Esophagus squamous epithelium (tissue), 4 donors: Measurements from ENCODE around the gene TSHZ2.
"Not testable (repeated sequence)": the region's sequence is repeated elsewhere in the genome, so short reads cannot be mapped to it uniquely, and the experiment has no call there.

Source experiments
- POLR2A ChIP-seq, 4 donors: fragments of 450-650 bp; IDR thresholded peaks; one replicate each; pipeline ENCODE4 v1.6.1; 2017; ENCODE audit warnings: antibody characterized with exemption in 4 of 4, mild to moderate bottlenecking in 4 of 4, moderate library complexity in 3 of 4
- TF ChIP-seq, protein P1 (sequence below), 6 experiments: fragments of 450-650 bp in 4 of 6; fragments of 200-600 bp in 2 of 6; sonication (generic) in 2 of 6; IDR thresholded peaks; one replicate each; pipeline ENCODE4 v1.5.1; 2016 to 2019; ENCODE audit warnings: antibody characterized with exemption in 6 of 6, mild to moderate bottlenecking in 4 of 6, moderate library complexity in 4 of 6

DNA sequence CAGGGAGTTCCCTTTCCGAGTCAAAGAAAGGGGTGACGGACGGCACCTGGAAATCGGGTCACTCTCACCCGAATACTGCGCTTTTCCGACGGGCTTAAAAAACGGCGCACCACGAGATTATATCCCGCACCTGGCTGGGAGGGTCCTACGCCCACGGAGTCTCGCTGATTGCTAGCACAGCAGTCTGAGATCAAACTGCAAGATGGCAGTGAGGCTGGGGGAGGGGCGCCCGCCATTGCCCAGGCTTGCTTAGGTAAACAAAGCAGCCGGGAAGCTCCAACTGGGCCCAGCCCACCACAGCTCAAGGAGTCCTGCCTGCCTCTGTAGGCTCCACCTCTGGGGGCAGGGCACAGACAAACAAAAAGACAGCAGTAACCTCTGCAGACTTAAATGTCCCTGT is 500.7 kb downstream of the TSHZ2 start:
- TF ChIP-seq, protein P1, sequence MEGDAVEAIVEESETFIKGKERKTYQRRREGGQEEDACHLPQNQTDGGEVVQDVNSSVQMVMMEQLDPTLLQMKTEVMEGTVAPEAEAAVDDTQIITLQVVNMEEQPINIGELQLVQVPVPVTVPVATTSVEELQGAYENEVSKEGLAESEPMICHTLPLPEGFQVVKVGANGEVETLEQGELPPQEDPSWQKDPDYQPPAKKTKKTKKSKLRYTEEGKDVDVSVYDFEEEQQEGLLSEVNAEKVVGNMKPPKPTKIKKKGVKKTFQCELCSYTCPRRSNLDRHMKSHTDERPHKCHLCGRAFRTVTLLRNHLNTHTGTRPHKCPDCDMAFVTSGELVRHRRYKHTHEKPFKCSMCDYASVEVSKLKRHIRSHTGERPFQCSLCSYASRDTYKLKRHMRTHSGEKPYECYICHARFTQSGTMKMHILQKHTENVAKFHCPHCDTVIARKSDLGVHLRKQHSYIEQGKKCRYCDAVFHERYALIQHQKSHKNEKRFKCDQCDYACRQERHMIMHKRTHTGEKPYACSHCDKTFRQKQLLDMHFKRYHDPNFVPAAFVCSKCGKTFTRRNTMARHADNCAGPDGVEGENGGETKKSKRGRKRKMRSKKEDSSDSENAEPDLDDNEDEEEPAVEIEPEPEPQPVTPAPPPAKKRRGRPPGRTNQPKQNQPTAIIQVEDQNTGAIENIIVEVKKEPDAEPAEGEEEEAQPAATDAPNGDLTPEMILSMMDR (IDR thresholded peaks at IDR 0.05) = not testable (repeated sequence)
- not testable (repeated sequence) for TF ChIP-seq POLR2A (IDR thresholded peaks at IDR 0.05)
